HL-60 (cell line): ENCODE data around the gene OR12D3.

Experiments used
- CTCF ChIP-seq: IDR thresholded peaks from one replicate; pipeline ENCODE4 v1.5.1; 2011; ENCODE audit warnings: low read length, control low read depth, inconsistent platforms; ENCODE audit not compliant: insufficient read depth
- GABPA ChIP-seq: IDR thresholded peaks from 2 replicates; pipeline ENCODE4 v1.6.1; 2012; ENCODE audit warnings: low read depth
- POLR2AphosphoS5 ChIP-seq: IDR thresholded peaks from 2 replicates; pipeline ENCODE4 v1.6.1; 2012; ENCODE audit warnings: low read depth
- REST ChIP-seq: IDR thresholded peaks from 2 replicates; pipeline ENCODE4 v1.6.1; 2012; ENCODE audit warnings: low read depth; ENCODE audit not compliant: insufficient replicate concordance
- SPI1 ChIP-seq: IDR thresholded peaks from 2 replicates; pipeline ENCODE4 v1.6.1; 2012; ENCODE audit warnings: low read depth, mild to moderate bottlenecking, borderline replicate concordance

DNA sequence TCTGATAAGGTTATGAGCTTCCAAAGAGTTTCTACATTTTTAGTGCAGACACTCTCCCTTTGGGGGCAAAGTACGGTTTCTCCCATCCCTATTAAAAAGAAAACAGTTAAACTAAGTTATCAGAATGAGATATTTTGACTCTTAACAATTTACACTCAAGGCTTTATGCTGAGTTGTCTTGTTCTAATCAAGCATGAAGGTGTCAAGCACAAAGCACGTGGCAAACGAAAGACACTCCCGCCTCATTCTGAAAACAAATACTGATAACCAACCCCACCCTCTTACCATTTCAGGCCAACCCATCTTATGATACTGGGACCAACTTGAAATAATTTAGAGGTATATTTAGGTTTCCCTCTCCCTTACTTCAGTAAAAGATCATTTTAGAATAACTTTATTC, 49.3 kb downstream of the OR12D3 start:
- TF ChIP-seq POLR2AphosphoS5 (no peak), CTCF (no peak), REST (no peak), SPI1 (no peak), GABPA (no peak)
